ENCODE results near the gene OR52I2. TPM values are rescaled to one million over a fixed set of nuclear protein-coding genes. Genes with fewer than 3 reads are reported as not detected.

OR52I2 gene
- total and polyA plus RNA-seq, 2 donors (not counting 1 experiment from before 2014, with no cell fraction given), result not detected

DNA sequence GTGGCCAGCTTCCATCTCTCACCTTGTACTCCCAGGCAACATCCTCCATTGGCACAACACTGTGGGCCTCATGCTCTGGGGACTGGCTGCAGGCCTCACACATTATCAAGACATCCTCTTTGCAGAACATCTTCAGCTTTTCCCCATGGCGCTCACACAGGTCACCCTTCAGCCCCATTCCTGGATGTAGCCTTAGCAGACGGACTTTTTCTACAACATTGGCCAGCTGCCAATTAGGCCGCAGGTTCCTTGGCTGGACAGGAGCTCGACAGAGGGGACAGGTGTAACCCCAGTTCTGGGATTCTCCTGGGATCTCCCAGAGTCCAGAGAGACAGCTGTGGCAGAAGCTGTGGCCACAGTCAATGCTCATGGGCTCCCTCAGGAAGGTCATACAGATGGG is 23.5 kb downstream of the OR52I2 start:
- Histone ChIP-seq H2AFZ (ENCODE audit: insufficient read depth, low read depth, low read length, poor library complexity, severe bottlenecking) (no peak overlapping the region), H3K4me3 (ENCODE audit: control extremely low read depth in 1 of 5, extremely low read depth in 1 of 5, insufficient read depth in 1 of 5, low read depth in 2 of 5, low read length in 4 of 5) (no peak overlapping the region), H3K79me2 (ENCODE audit: control insufficient read depth, insufficient read depth, low read length) (peaks cover 5% of the 10 kb centered on the region), H3K36me3 (replicated peaks in 1 of 2; ENCODE audit: control extremely low read depth in 1 of 2, control insufficient read depth in 1 of 2, extremely low read depth in 1 of 2, insufficient read depth in 2 of 2, low read length in 1 of 2) (peaks cover 0 to 39% of the 10 kb centered on the region in 2 experiments), H3K27ac (ENCODE audit: low read length in 2 of 2) (no peak overlapping the region), H3K4me1 (ENCODE audit: control insufficient read depth in 2 of 2, insufficient read depth in 2 of 2, low read length in 2 of 2) (peaks cover 14 to 22% of the 10 kb centered on the region in 2 donors), H3K9ac (ENCODE audit: low read length) (no peak overlapping the region), H3K27me3 (replicated peaks in 1 of 4; ENCODE audit: control extremely low read depth in 1 of 4, control insufficient read depth in 3 of 4, insufficient read depth in 4 of 4, low read length in 3 of 4) (no peaks in the 10 kb centered on the region), H3K9me3 (ENCODE audit: control extremely low read depth in 1 of 3, control insufficient read depth in 2 of 3, insufficient read depth in 1 of 3, low read length in 2 of 3) (no peaks in the 10 kb centered on the region), H4K20me1 (ENCODE audit: control insufficient read depth, insufficient read depth, low read length, poor library complexity, severe bottlenecking) (peaks cover 6% of the 10 kb centered on the region), H3K4me2 (replicated peaks; ENCODE audit: low read depth, low read length, poor library complexity, severe bottlenecking) (no peak overlapping the region)
- TF ChIP-seq EZH2 (IDR thresholded peaks at IDR 0.05; ENCODE audit: borderline replicate concordance, insufficient read depth, low read depth, low read length, poor library complexity, severe bottlenecking), result no peak
- TF ChIP-seq, protein P1, sequence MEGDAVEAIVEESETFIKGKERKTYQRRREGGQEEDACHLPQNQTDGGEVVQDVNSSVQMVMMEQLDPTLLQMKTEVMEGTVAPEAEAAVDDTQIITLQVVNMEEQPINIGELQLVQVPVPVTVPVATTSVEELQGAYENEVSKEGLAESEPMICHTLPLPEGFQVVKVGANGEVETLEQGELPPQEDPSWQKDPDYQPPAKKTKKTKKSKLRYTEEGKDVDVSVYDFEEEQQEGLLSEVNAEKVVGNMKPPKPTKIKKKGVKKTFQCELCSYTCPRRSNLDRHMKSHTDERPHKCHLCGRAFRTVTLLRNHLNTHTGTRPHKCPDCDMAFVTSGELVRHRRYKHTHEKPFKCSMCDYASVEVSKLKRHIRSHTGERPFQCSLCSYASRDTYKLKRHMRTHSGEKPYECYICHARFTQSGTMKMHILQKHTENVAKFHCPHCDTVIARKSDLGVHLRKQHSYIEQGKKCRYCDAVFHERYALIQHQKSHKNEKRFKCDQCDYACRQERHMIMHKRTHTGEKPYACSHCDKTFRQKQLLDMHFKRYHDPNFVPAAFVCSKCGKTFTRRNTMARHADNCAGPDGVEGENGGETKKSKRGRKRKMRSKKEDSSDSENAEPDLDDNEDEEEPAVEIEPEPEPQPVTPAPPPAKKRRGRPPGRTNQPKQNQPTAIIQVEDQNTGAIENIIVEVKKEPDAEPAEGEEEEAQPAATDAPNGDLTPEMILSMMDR (IDR thresholded peaks at IDR 0.05), result no peak
- ATAC-seq (ENCODE audit: low read depth), result no peak
- 100% methylated on average over 4 of the region's 4 CpGs for WGBS (ENCODE audit: insufficient coverage)
- CTCF ChIA-PET, result interaction anchor here (2.8 kb wide), 1 partner anchor 32 kb away, joined by 7 read pairs; the partner anchor contains the start of gene OR51D1
- Mint-ChIP-seq H3K27me3 (no peaks in the 10 kb centered on the region), H3K4me1 (peaks cover 38% of the 10 kb centered on the region), H3K27ac (no peak overlapping the region), H3K4me3 (no peak overlapping the region), H3K9me3 (ENCODE audit: insufficient read depth) (no peaks in the 10 kb centered on the region)
- intact Hi-C loops (cut with micrococcal nuclease), result loop anchor here (10.0 kb wide), 1 partner anchor 1630 kb away; the partner anchor contains the start of genes CNGA4 and FHIP1B
- POLR2A ChIA-PET, result no interaction called here
- no peak for DNase-seq

DNA sequence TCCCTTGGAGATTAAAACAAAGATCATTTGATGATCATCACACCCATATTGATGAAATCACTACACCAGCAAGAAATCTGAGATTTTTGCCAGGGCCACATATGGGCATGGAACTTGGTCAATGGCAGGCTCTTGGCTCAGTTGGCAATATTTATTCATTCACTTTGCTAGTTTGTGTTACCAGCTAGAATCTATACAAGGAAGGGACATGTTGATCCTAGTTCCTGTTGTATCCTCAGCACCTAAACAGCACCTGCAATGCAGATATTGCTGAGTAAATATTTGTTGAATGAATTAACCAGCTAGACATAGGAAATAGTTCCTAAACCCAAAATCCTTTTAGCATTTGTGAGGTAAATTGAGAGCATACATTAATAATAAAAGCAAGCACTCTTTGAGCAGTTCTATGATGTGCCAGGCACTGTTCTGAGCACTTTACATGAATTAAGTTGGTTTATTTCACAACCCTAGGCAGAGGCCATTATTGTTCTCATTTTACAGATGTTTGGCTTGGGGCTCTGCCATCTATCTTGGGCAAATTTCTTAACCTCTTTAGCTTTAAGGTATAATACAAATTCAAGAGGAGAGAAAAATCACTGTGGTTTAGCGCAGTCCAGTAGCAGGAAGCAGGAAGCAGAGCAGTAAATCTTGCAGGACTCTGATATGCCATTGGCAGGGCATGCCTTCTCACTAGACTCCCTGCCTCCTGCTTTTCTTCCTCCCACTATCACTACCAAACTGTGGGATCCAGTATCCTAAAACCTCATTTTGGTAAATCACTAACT is 24.9 kb downstream of the OR52I2 start:
- CTCF ChIA-PET, result interaction anchor here (2.8 kb wide), 1 partner anchor 31 kb away, joined by 7 read pairs; the partner anchor contains the start of gene OR51D1
- DNase-seq (no peak), ATAC-seq (ENCODE audit: low read depth) (no peak)
- peaks cover 5% of the 10 kb centered on the region for H3K79me2 ChIP-seq (ENCODE audit: control insufficient read depth, insufficient read depth, low read length)
- H3K4me3 Mint-ChIP-seq, result peak overlapping the region; percentile 97
- peaks cover 21 to 29% of the 10 kb centered on the region in 2 donors for H3K4me1 ChIP-seq (ENCODE audit: control insufficient read depth in 2 of 2, insufficient read depth in 2 of 2, low read length in 2 of 2)
- H2AFZ ChIP-seq (ENCODE audit: insufficient read depth, low read depth, low read length, poor library complexity, severe bottlenecking), result no peak overlapping the region
- peaks cover 0 to 28% of the 10 kb centered on the region in 2 experiments for H3K36me3 ChIP-seq (replicated peaks in 1 of 2; ENCODE audit: control extremely low read depth in 1 of 2, control insufficient read depth in 1 of 2, extremely low read depth in 1 of 2, insufficient read depth in 2 of 2, low read length in 1 of 2)
- peak overlapping the region; percentile 84 for H3K4me2 ChIP-seq (replicated peaks; ENCODE audit: low read depth, low read length, poor library complexity, severe bottlenecking)
- POLR2A ChIA-PET, result no interaction called here
- intact Hi-C loops (cut with micrococcal nuclease), result loop anchor here (10.0 kb wide), 1 partner anchor 1628 kb away; the partner anchor contains the start of genes CNGA4 and FHIP1B
- H3K27ac ChIP-seq (ENCODE audit: low read length in 2 of 2), result no peak overlapping the region
- H3K9ac ChIP-seq (ENCODE audit: low read length), result peak overlapping the region; percentile 90
- H3K4me3 ChIP-seq (ENCODE audit: control extremely low read depth in 1 of 5, extremely low read depth in 1 of 5, insufficient read depth in 1 of 5, low read depth in 2 of 5, low read length in 4 of 5), result no peak overlapping the region
- no CpG with 5 or more reads among the region's 1 CpG for WGBS (ENCODE audit: insufficient coverage)
- no peak for TF ChIP-seq EZH2 (IDR thresholded peaks at IDR 0.05; ENCODE audit: borderline replicate concordance, insufficient read depth, low read depth, low read length, poor library complexity, severe bottlenecking)
- TF ChIP-seq, protein P1 (IDR thresholded peaks at IDR 0.05), result no peak
- H3K27me3 Mint-ChIP-seq, result no peaks in the 10 kb centered on the region
- peaks cover 6% of the 10 kb centered on the region for H4K20me1 ChIP-seq (ENCODE audit: control insufficient read depth, insufficient read depth, low read length, poor library complexity, severe bottlenecking)
- no peaks in the 10 kb centered on the region for H3K9me3 ChIP-seq (ENCODE audit: control extremely low read depth in 1 of 3, control insufficient read depth in 2 of 3, insufficient read depth in 1 of 3, low read length in 2 of 3)
- H3K4me1 Mint-ChIP-seq, result peaks cover 45% of the 10 kb centered on the region
- H3K27ac Mint-ChIP-seq, result no peak overlapping the region
- no peaks in the 10 kb centered on the region for H3K9me3 Mint-ChIP-seq (ENCODE audit: insufficient read depth)
- H3K27me3 ChIP-seq (replicated peaks in 1 of 4; ENCODE audit: control extremely low read depth in 1 of 4, control insufficient read depth in 3 of 4, insufficient read depth in 4 of 4, low read length in 3 of 4), result no peaks in the 10 kb centered on the region
